SK-N-SH (cell line): Measurements from ENCODE around the gene TUBB4A.

Experiments
- CTCF ChIP-seq: fragments of 200-600 bp; sonication (generic); IDR thresholded peaks from 2 replicates; pipeline ENCODE4 v1.6.1; 2017; ENCODE audit warnings: antibody characterized with exemption, mild to moderate bottlenecking, moderate library complexity
- FOXM1 ChIP-seq: IDR thresholded peaks from 2 replicates; pipeline ENCODE4 v1.4.0; 2012; ENCODE audit warnings: low read depth, mild to moderate bottlenecking
- IRF3 ChIP-seq: fragments of 150-350 bp; IDR thresholded peaks from 2 replicates; pipeline ENCODE4 v1.6.1; 2016; ENCODE audit warnings: mild to moderate bottlenecking, low read depth, low read length
- MEF2A ChIP-seq: IDR thresholded peaks from 2 replicates; pipeline ENCODE4 v1.4.0; 2012; ENCODE audit warnings: low read depth, borderline replicate concordance
- REST ChIP-seq: IDR thresholded peaks from 2 replicates; pipeline ENCODE4 v1.6.1; 2012; ENCODE audit warnings: mild to moderate bottlenecking, low read depth, low read length, moderate library complexity
- TCF12 ChIP-seq: IDR thresholded peaks from 2 replicates; pipeline ENCODE4 v1.4.0; 2012
- YY1 ChIP-seq: IDR thresholded peaks from 2 replicates; pipeline ENCODE4 v1.4.0; 2012; ENCODE audit warnings: low read depth, mild to moderate bottlenecking

- TF ChIP-seq CTCF (no peak), IRF3 (no peak), YY1 (no peak), TCF12 (no peak), FOXM1 (no peak), REST (no peak), MEF2A (no peak)
Observed at GRCh38 chr19:6472713-6473112, 29.4 kb downstream of the TUBB4A start.
